A549 (cell line): ENCODE data around the gene RBM14.
"Not testable (repeated sequence)": the region's sequence is repeated elsewhere in the genome, so short reads cannot be mapped to it uniquely, and the experiment has no call there.

ENCODE experiments used
- POLR2A ChIP-seq: IDR thresholded peaks from 2 replicates; pipeline ENCODE4 v1.6.1; 2012; ENCODE audit warnings: mild to moderate bottlenecking, low read length
- RARB ChIP-seq: fragments of 250-450 bp; sonication (Bioruptor Pico); IDR thresholded peaks from 2 replicates; pipeline ENCODE4 v1.8.0; 2021; ENCODE audit warnings: mild to moderate bottlenecking, moderate library complexity
- TF ChIP-seq, protein P1 (sequence below): fragments of >200 bp; sonication (Bioruptor Twin); formaldehyde crosslinking; IDR thresholded peaks from 3 replicates; pipeline ENCODE4 v1.5.1; 2016
- TF ChIP-seq, protein P2 (sequence below): fragments of 200-600 bp; sonication (generic); IDR thresholded peaks from 2 replicates; pipeline ENCODE4 v1.6.1; 2016; ENCODE audit warnings: antibody characterized with exemption, mild to moderate bottlenecking, moderate library complexity

DNA sequence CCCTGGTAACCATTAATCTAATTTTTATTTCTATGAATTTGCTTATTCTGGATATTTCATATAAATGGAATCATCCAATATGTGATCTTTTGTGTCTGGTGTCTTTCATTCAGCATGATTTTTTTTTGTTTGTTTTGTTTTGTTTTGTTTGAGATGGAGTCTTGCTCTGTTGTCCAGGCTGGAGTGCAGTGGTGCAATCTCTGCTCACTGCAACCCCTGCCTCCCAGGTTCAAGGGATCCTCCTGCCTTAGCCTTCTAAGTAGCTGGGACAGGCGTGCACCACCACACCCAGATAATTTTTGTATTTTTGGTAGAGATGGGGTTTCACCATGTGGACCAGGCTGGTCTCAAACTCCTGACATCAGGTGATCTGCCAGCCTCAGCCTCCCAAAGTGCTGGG, 31.0 kb upstream of the RBM14 start:
- not testable (repeated sequence) for TF ChIP-seq RARB (CRISPR knock-in tag); POLR2A
- TF ChIP-seq, protein P1, sequence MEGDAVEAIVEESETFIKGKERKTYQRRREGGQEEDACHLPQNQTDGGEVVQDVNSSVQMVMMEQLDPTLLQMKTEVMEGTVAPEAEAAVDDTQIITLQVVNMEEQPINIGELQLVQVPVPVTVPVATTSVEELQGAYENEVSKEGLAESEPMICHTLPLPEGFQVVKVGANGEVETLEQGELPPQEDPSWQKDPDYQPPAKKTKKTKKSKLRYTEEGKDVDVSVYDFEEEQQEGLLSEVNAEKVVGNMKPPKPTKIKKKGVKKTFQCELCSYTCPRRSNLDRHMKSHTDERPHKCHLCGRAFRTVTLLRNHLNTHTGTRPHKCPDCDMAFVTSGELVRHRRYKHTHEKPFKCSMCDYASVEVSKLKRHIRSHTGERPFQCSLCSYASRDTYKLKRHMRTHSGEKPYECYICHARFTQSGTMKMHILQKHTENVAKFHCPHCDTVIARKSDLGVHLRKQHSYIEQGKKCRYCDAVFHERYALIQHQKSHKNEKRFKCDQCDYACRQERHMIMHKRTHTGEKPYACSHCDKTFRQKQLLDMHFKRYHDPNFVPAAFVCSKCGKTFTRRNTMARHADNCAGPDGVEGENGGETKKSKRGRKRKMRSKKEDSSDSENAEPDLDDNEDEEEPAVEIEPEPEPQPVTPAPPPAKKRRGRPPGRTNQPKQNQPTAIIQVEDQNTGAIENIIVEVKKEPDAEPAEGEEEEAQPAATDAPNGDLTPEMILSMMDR, result not testable (repeated sequence)
- TF ChIP-seq, protein P2, sequence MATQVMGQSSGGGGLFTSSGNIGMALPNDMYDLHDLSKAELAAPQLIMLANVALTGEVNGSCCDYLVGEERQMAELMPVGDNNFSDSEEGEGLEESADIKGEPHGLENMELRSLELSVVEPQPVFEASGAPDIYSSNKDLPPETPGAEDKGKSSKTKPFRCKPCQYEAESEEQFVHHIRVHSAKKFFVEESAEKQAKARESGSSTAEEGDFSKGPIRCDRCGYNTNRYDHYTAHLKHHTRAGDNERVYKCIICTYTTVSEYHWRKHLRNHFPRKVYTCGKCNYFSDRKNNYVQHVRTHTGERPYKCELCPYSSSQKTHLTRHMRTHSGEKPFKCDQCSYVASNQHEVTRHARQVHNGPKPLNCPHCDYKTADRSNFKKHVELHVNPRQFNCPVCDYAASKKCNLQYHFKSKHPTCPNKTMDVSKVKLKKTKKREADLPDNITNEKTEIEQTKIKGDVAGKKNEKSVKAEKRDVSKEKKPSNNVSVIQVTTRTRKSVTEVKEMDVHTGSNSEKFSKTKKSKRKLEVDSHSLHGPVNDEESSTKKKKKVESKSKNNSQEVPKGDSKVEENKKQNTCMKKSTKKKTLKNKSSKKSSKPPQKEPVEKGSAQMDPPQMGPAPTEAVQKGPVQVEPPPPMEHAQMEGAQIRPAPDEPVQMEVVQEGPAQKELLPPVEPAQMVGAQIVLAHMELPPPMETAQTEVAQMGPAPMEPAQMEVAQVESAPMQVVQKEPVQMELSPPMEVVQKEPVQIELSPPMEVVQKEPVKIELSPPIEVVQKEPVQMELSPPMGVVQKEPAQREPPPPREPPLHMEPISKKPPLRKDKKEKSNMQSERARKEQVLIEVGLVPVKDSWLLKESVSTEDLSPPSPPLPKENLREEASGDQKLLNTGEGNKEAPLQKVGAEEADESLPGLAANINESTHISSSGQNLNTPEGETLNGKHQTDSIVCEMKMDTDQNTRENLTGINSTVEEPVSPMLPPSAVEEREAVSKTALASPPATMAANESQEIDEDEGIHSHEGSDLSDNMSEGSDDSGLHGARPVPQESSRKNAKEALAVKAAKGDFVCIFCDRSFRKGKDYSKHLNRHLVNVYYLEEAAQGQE, result not testable (repeated sequence)
